GM23338 (cell line): Measurements from ENCODE around the gene ANGPTL2. TPM values are rescaled to one million over a fixed set of nuclear protein-coding genes. Genes with fewer than 3 reads are reported as not detected.

ENCODE experiments used
- ATAC-seq: fragments of 200-7000 bp; cut with Tn5 transposase; 3 replicates; pipeline ENCODE4 v1.9.1; 2020
- DNase-seq: peaks from one replicate; pipeline ENCODE4 v3.0.0-alpha.2; 2015; ENCODE audit warnings: low spot score
- H2AFZ ChIP-seq: fragments of 200-600 bp; sonication (generic); 2 replicates; pipeline ENCODE4 v1.8.0; 2016; ENCODE audit warnings: antibody characterized with exemption, mild to moderate bottlenecking, moderate library complexity
- H3F3A ChIP-seq: fragments of 200-600 bp; sonication (generic); replicated peaks from 2 replicates; pipeline ENCODE4 v1.8.0; 2017; ENCODE audit warnings: antibody characterized with exemption, mixed run types, low read depth
- H3K27ac ChIP-seq: fragments of 200-600 bp; sonication (generic); 2 replicates; pipeline ENCODE4 v1.6.1; 2016; ENCODE audit warnings: low read depth
- H3K27me3 ChIP-seq: fragments of 200-600 bp; sonication (generic); 2 replicates; pipeline ENCODE4 v1.8.0; 2016; ENCODE audit warnings: mild to moderate bottlenecking, mixed run types, moderate library complexity; ENCODE audit not compliant: insufficient read depth
- H3K36me3 ChIP-seq: fragments of 200-600 bp; sonication (generic); 2 replicates; pipeline ENCODE4 v1.8.0; 2016; ENCODE audit warnings: mild to moderate bottlenecking; ENCODE audit not compliant: insufficient read depth
- H3K4me1 ChIP-seq: fragments of 200-600 bp; sonication (generic); 2 replicates; pipeline ENCODE4 v1.8.0; 2016; ENCODE audit warnings: mild to moderate bottlenecking, moderate library complexity; ENCODE audit not compliant: insufficient read depth
- H3K4me2 ChIP-seq: fragments of 200-600 bp; sonication (generic); 2 replicates; pipeline ENCODE4 v1.7.1; 2017; ENCODE audit warnings: mixed run types
- H3K4me3 ChIP-seq: fragments of 200-600 bp; sonication (generic); 2 replicates; pipeline ENCODE4 v1.6.1; 2016; ENCODE audit warnings: mixed run types
- H3K79me2 ChIP-seq: fragments of 200-600 bp; sonication (generic); replicated peaks from 2 replicates; pipeline ENCODE4 v1.8.0; 2017; ENCODE audit warnings: mild to moderate bottlenecking; ENCODE audit not compliant: insufficient read depth
- H3K9me2 ChIP-seq: fragments of 200-600 bp; sonication (generic); 2 replicates; pipeline ENCODE4 v1.8.0; 2017; ENCODE audit not compliant: insufficient read depth
- H4K20me1 ChIP-seq: fragments of 200-600 bp; sonication (generic); replicated peaks from 2 replicates; pipeline ENCODE4 v1.8.0; 2017; ENCODE audit warnings: mild to moderate bottlenecking; ENCODE audit not compliant: insufficient read depth
- H3K27ac Mint-ChIP-seq: 2 replicates; pipeline ENCODE4 v1.8.0; 2020; ENCODE audit warnings: inconsistent platforms, mild to moderate bottlenecking, moderate library complexity, mixed read lengths
- H3K27me3 Mint-ChIP-seq: 3 replicates; pipeline ENCODE4 v1.8.0; 2022; ENCODE audit warnings: low read depth, mild to moderate bottlenecking, moderate library complexity, mixed read lengths, inconsistent platforms; ENCODE audit not compliant: insufficient read depth, poor library complexity
- H3K36me3 Mint-ChIP-seq: 3 replicates; pipeline ENCODE4 v1.8.0; 2021; ENCODE audit warnings: low read depth, mild to moderate bottlenecking, inconsistent platforms, moderate library complexity, mixed read lengths
- H3K4me1 Mint-ChIP-seq: 3 replicates; pipeline ENCODE4 v1.8.0; 2020; ENCODE audit warnings: mild to moderate bottlenecking, inconsistent platforms, mixed read lengths
- H3K4me3 Mint-ChIP-seq: 3 replicates; pipeline ENCODE4 v1.8.0; 2021; ENCODE audit warnings: moderate library complexity, mild to moderate bottlenecking, inconsistent platforms, mixed read lengths
- H3K9me3 Mint-ChIP-seq: 3 replicates; pipeline ENCODE4 v1.8.0; 2020; ENCODE audit warnings: moderate library complexity, mild to moderate bottlenecking, inconsistent platforms, mixed read lengths
- CREB1 ChIP-seq: fragments of 250-450 bp; sonication (Bioruptor Pico); IDR thresholded peaks from 2 replicates; pipeline ENCODE4 v1.5.0; 2020; ENCODE audit warnings: low read depth, mild to moderate bottlenecking, moderate library complexity
- ETS1 ChIP-seq: IDR thresholded peaks from 2 replicates; pipeline ENCODE4 v1.6.1; 2016; ENCODE audit warnings: antibody characterized with exemption
- EZH2 ChIP-seq: fragments of 200-600 bp; sonication (generic); IDR thresholded peaks from one replicate; pipeline ENCODE4 v1.8.0; 2017; ENCODE audit warnings: antibody characterized with exemption, mild to moderate bottlenecking, low read depth; ENCODE audit not compliant: unreplicated experiment
- NANOG ChIP-seq: IDR thresholded peaks from 2 replicates; pipeline ENCODE4 v1.6.1; 2016; ENCODE audit warnings: antibody characterized with exemption, borderline replicate concordance
- POLR2AphosphoS5 ChIP-seq: IDR thresholded peaks from 2 replicates; pipeline ENCODE4 v1.6.1; 2016; ENCODE audit warnings: antibody characterized with exemption, low read depth
- REST ChIP-seq: IDR thresholded peaks from one replicate; pipeline ENCODE4 v1.6.1; 2018; ENCODE audit warnings: antibody characterized with exemption; ENCODE audit not compliant: unreplicated experiment
- STAT1 ChIP-seq: IDR thresholded peaks from one replicate; pipeline ENCODE4 v1.6.1; 2016; ENCODE audit warnings: antibody characterized with exemption; ENCODE audit not compliant: unreplicated experiment
- ZNF114 ChIP-seq: fragments of 250-450 bp; sonication (Bioruptor Pico); IDR thresholded peaks from 2 replicates; pipeline ENCODE4 v1.5.0; 2020; ENCODE audit warnings: mild to moderate bottlenecking, moderate library complexity
- ZNF331 ChIP-seq: fragments of 250-450 bp; sonication (Bioruptor Pico); IDR thresholded peaks from 2 replicates; pipeline ENCODE4 v1.5.0; 2020; ENCODE audit warnings: low read depth, mild to moderate bottlenecking, moderate library complexity
- polyA plus RNA-seq: library from polyadenylated mRNA; unstranded; fragments of >200 nt; fragmentation: Nextera tagmentation; extraction: Ambion mirVana; gene quantifications from 2 replicates; pipeline ENCODE4 v1.2.1, GENCODE V29; 2016
- total RNA-seq: library from RNA; depleted of rRNA; stranded (reverse); fragments of >200 nt; shearing (Covaris generic); gene quantifications from 2 replicates; pipeline ENCODE4 v1.2.3, GENCODE V29; 2014
- TF ChIP-seq, protein P1 (sequence below), 2 experiments: fragments of 200-600 bp in 1 of 2; sonication (generic) in 1 of 2; conservative IDR thresholded peaks; 2 replicates each; pipeline versions ENCODE4 v1.5.1 to v1.6.1; 2016 to 2017; ENCODE audit warnings: antibody characterized with exemption in 2 of 2, low read depth in 2 of 2, mild to moderate bottlenecking in 2 of 2, moderate library complexity in 1 of 2

The ANGPTL2 gene
- total and polyA plus RNA-seq, 2 experiments from 2014 or later = 2.9 to 5.2 TPM

- Mint-ChIP-seq H3K36me3 (peaks cover 3% of the 10 kb centered on the region; the same call in 1 of the 3 replicates), H3K4me1 (peaks cover 8% of the 10 kb centered on the region), H3K27ac (no peak overlapping the region), H3K27me3 (peaks cover 5% of the 10 kb centered on the region), H3K9me3 (no peaks in the 10 kb centered on the region; the same call in 2 of the 3 replicates), H3K4me3 (no peak overlapping the region)
- Histone ChIP-seq H3K4me1 (no peaks in the 10 kb centered on the region), H3K4me3 (no peak overlapping the region), H3K79me2 (no peaks in the 10 kb centered on the region), H4K20me1 (no peaks in the 10 kb centered on the region), H2AFZ (no peak overlapping the region), H3K27ac (no peak overlapping the region), H3K9me2 (peaks cover 7% of the 10 kb centered on the region; the same call in 1 of the 2 replicates), H3K36me3 (no peaks in the 10 kb centered on the region), H3F3A (no peaks in the 10 kb centered on the region), H3K4me2 (no peak overlapping the region), H3K27me3 (no peaks in the 10 kb centered on the region)
- ATAC-seq (no peak), DNase-seq (no peak)
- TF ChIP-seq, protein P1, sequence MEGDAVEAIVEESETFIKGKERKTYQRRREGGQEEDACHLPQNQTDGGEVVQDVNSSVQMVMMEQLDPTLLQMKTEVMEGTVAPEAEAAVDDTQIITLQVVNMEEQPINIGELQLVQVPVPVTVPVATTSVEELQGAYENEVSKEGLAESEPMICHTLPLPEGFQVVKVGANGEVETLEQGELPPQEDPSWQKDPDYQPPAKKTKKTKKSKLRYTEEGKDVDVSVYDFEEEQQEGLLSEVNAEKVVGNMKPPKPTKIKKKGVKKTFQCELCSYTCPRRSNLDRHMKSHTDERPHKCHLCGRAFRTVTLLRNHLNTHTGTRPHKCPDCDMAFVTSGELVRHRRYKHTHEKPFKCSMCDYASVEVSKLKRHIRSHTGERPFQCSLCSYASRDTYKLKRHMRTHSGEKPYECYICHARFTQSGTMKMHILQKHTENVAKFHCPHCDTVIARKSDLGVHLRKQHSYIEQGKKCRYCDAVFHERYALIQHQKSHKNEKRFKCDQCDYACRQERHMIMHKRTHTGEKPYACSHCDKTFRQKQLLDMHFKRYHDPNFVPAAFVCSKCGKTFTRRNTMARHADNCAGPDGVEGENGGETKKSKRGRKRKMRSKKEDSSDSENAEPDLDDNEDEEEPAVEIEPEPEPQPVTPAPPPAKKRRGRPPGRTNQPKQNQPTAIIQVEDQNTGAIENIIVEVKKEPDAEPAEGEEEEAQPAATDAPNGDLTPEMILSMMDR (conservative IDR thresholded peaks at IDR 0.05; ENCODE audit: low read depth in 2 of 2) = no peak
- TF ChIP-seq ETS1 (no peak), ZNF114 (no peak), NANOG (no peak), ZNF331 (CRISPR knock-in tag) (no peak), POLR2AphosphoS5 (no peak)
Observed at GRCh38 chr9:127066060-127066850, 56.2 kb downstream of the ANGPTL2 start.

DNA sequence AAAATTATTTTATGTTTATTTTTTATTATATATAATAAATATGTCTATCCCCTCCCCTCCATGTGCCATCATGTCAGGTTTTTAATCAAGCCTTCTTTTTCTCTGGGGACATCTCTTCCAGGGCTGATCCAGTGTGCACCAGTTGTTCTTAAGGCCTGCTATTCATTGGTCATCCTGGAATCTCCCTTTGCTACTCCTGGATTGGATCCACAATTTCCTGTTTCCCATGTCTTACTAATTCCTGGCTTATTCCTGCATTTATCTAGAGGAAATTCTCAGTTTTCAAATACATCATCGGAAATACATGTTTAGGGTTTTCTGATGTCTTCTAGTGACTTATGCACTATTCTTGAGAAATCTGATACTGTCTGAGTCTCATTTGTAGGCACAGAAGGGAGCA, 56.8 kb downstream of the ANGPTL2 start:
- Histone ChIP-seq H4K20me1 (no peaks in the 10 kb centered on the region), H3K4me3 (no peak overlapping the region), H3K4me1 (no peaks in the 10 kb centered on the region), H3K9me2 (peaks cover 7% of the 10 kb centered on the region; the same call in 1 of the 2 replicates), H3K79me2 (no peaks in the 10 kb centered on the region), H3K4me2 (no peak overlapping the region), H3F3A (no peaks in the 10 kb centered on the region), H3K27me3 (no peaks in the 10 kb centered on the region), H2AFZ (no peak overlapping the region), H3K27ac (no peak overlapping the region), H3K36me3 (no peaks in the 10 kb centered on the region)
- Mint-ChIP-seq H3K4me1 (peaks cover 8% of the 10 kb centered on the region), H3K27ac (no peak overlapping the region), H3K9me3 (no peaks in the 10 kb centered on the region; the same call in 2 of the 3 replicates), H3K4me3 (no peak overlapping the region), H3K36me3 (no peaks in the 10 kb centered on the region), H3K27me3 (peaks cover 5% of the 10 kb centered on the region)
- ATAC-seq (no peak), DNase-seq (no peak)
- TF ChIP-seq ZNF114 (no peak), POLR2AphosphoS5 (no peak), STAT1 (no peak), EZH2 (no peak), ZNF331 (CRISPR knock-in tag) (no peak), CREB1 (CRISPR knock-in tag) (no peak), REST (no peak), ETS1 (no peak), NANOG (no peak)
- TF ChIP-seq, protein P1 (conservative IDR thresholded peaks at IDR 0.05; ENCODE audit: low read depth in 2 of 2) = no peak
